GM12874 (cell line): ENCODE results near the gene ZFAND4.

ENCODE experiments used
- CTCF ChIP-seq: IDR thresholded peaks from 2 replicates; pipeline ENCODE4 v1.5.1; 2011; ENCODE audit warnings: low read depth, mild to moderate bottlenecking, control low read depth, low read length, moderate library complexity; ENCODE audit not compliant: insufficient read depth

ZFAND4 gene

GRCh38 chr10:45653454-45653853 is 19.1 kb downstream of the ZFAND4 start:
- TF ChIP-seq CTCF, result no peak

- no peak for TF ChIP-seq CTCF
Measured at GRCh38 chr10:45652511-45652910, 20.1 kb downstream of the ZFAND4 start.

- no peak for TF ChIP-seq CTCF
Measured at GRCh38 chr10:45649296-45649695, 23.3 kb downstream of the ZFAND4 start.

GRCh38 chr10:45647118-45647517 is 25.5 kb downstream of the ZFAND4 start:
- no peak for TF ChIP-seq CTCF

GRCh38 chr10:45646384-45647050 is 26.1 kb downstream of the ZFAND4 start:
- TF ChIP-seq CTCF, result no peak

- TF ChIP-seq CTCF, result no peak
Measured at GRCh38 chr10:45644527-45644926, 28.0 kb downstream of the ZFAND4 start.

- no peak for TF ChIP-seq CTCF
Measured at GRCh38 chr10:45640941-45641340, 31.6 kb downstream of the ZFAND4 start.
